GM12892 (cell line): ENCODE data around the gene EYS.

ENCODE experiments used
- POLR2A ChIP-seq: IDR thresholded peaks from 2 replicates; pipeline ENCODE4 v1.6.1; 2011; ENCODE audit warnings: low read depth, low read length, control low read depth
- POLR2AphosphoS5 ChIP-seq: IDR thresholded peaks from 2 replicates; pipeline ENCODE4 v1.6.1; 2011; ENCODE audit warnings: low read depth, low read length, control low read depth
- TAF1 ChIP-seq: IDR thresholded peaks from 2 replicates; pipeline ENCODE4 v1.6.1; 2011; ENCODE audit warnings: low read depth, mild to moderate bottlenecking, control low read depth, low read length, borderline replicate concordance

- TF ChIP-seq POLR2AphosphoS5 (no peak), POLR2A (no peak), TAF1 (no peak)
Measured at GRCh38 chr6:65135567-65135966, 571.5 kb downstream of the EYS start.
